ENCODE results near the gene MFN2. TPM values are rescaled to one million over a fixed set of nuclear protein-coding genes. Genes with fewer than 3 reads are reported as not detected.

Gene MFN2
- total and polyA plus RNA-seq, 2 of the 8 experiments (the other 6 are each of a cell fraction or from before 2014, with no cell fraction given) = 34.0 to 62.5 TPM

GRCh38 chr1:12040457-12041051, 60.3 kb downstream of the MFN2 start:
- H3K4me3 ChIP-seq (ENCODE audit: extremely low read depth in 1 of 4, insufficient read depth in 2 of 4, low read depth in 3 of 4, low read length in 4 of 4) = no peak overlapping the region
- H3K23ac ChIP-seq (ENCODE audit: insufficient read length) = no peak overlapping the region
- no peaks in the 10 kb centered on the region for H3K79me2 ChIP-seq (ENCODE audit: control insufficient read depth in 1 of 2, insufficient read depth in 2 of 2, low read length in 2 of 2)
- no peak overlapping the region for H2BK12ac ChIP-seq (ENCODE audit: low read depth, low read length)
- CTCF ChIA-PET (ENCODE audit: partially characterized antibody) = interaction anchor here (3.0 to 3.9 kb wide), 2 partner anchors 10 kb away, joined by 18 to 31 read pairs; no protein-coding TSS in a partner anchor
- H3K56ac ChIP-seq (replicated peaks; ENCODE audit: insufficient read length, low read depth, low read length) = no peak overlapping the region
- H2BK15ac ChIP-seq (ENCODE audit: low read length) = no peak overlapping the region
- H2BK120ac ChIP-seq (replicated peaks; ENCODE audit: low read depth, low read length) = no peak overlapping the region
- H3K36me3 ChIP-seq (ENCODE audit: control insufficient read depth in 2 of 4, insufficient read depth in 4 of 4, low read length in 3 of 4) = no peaks in the 10 kb centered on the region
- DNase-seq (ENCODE audit: low read depth in 1 of 2, low spot score in 2 of 2) (no peak), FAIRE-seq (no peak)
- H2AK5ac ChIP-seq (ENCODE audit: low read depth, low read length) = no peak overlapping the region
- no peak overlapping the region for H2BK20ac ChIP-seq (ENCODE audit: low read length)
- no peaks in the 10 kb centered on the region for H4K20me1 ChIP-seq (replicated peaks in 1 of 2; ENCODE audit: control insufficient read depth in 1 of 2, insufficient read depth in 2 of 2, low read length in 2 of 2)
- H3K18ac ChIP-seq (ENCODE audit: extremely low read depth, low read length) = no peak overlapping the region
- H3K23me2 ChIP-seq (ENCODE audit: low read depth, low read length) = no peaks in the 10 kb centered on the region
- H4K8ac ChIP-seq (ENCODE audit: extremely low read depth, insufficient read depth, low read length) = no peak overlapping the region
- H3K4me2 ChIP-seq (ENCODE audit: insufficient read depth in 1 of 2, low read depth in 2 of 2, low read length in 2 of 2) = no peak overlapping the region
- no peaks in the 10 kb centered on the region for H3K27me3 ChIP-seq (replicated peaks in 1 of 4; ENCODE audit: control insufficient read depth in 3 of 4, extremely low read depth in 1 of 4, insufficient read depth in 3 of 4, low read length in 3 of 4)
- H4K91ac ChIP-seq (replicated peaks; ENCODE audit: insufficient read length, low read length) = no peak overlapping the region
- TF ChIP-seq CTCF (IDR thresholded peaks at IDR 0.05; ENCODE audit: control extremely low read depth in 1 of 3, insufficient read depth in 1 of 3, low read depth in 1 of 3, low read length in 3 of 3) = no peak
- no peak for TF ChIP-seq SAP30 (IDR thresholded peaks at IDR 0.05; ENCODE audit: insufficient read depth, insufficient replicate concordance, low read length)
- TF ChIP-seq SP2 (IDR thresholded peaks at IDR 0.05; ENCODE audit: low read length) = no peak
- H3K9me3 ChIP-seq (ENCODE audit: insufficient read depth in 2 of 2, low read depth in 1 of 2, low read length in 1 of 2) = no peaks in the 10 kb centered on the region
- H3K27ac ChIP-seq (ENCODE audit: low read depth, low read length) = no peak overlapping the region
- H2AFZ ChIP-seq (ENCODE audit: low read length) = no peak overlapping the region
- H3K9ac ChIP-seq (replicated peaks in 1 of 4; ENCODE audit: extremely low read depth in 1 of 4, low read depth in 3 of 4, low read length in 3 of 4) = no peak overlapping the region
- no peak overlapping the region for H3K4ac ChIP-seq (replicated peaks; ENCODE audit: insufficient read length, low read depth, low read length)
- no peak overlapping the region for H2BK5ac ChIP-seq (ENCODE audit: low read depth, low read length)
- no peaks in the 10 kb centered on the region; a peak in 1 of 7 replicates for H3K4me1 ChIP-seq (replicated peaks in 1 of 4; ENCODE audit: control insufficient read depth in 3 of 4, insufficient read depth in 4 of 4, low read length in 3 of 4)
- no peak overlapping the region for H4K5ac ChIP-seq (ENCODE audit: insufficient read length, low read depth, low read length)
- H3K14ac ChIP-seq (ENCODE audit: insufficient read length) = no peak overlapping the region
- WGBS, 2 experiments (ENCODE audit: extremely low coverage in 1 of 2, insufficient coverage in 1 of 2, insufficient read length in 1 of 2, insufficient replicate concordance in 2 of 2, low coverage in 1 of 2, low lambda C conversion rate in 2 of 2, missing lambda C conversion rate in 1 of 2) = 92% methylated on average over 6 of the region's 6 CpGs; no CpG with 5 or more reads in 1 of the 2 experiments
- POLR2A ChIA-PET (ENCODE audit: partially characterized antibody) = interaction anchor here (1.4 to 2.4 kb wide), 3 partner anchors 22 to 132 kb away, joined by 4 to 8 read pairs (median 6); partner anchors contain the start of genes MFN2 and MIIP
- H3K79me1 ChIP-seq (ENCODE audit: low read depth, low read length) = no peaks in the 10 kb centered on the region

Measured in H1 (cell line).